GM12878 (cell line): ENCODE data around the gene PLEKHJ1. TPM values are rescaled to one million over a fixed set of nuclear protein-coding genes. Genes with fewer than 3 reads are reported as not detected.
A peak's percentile ranks its signal among the peaks of the same experiment; 100 is the strongest.

Experiments used
- BACH1 ChIP-seq: fragments of 450-650 bp; IDR thresholded peaks from 2 replicates; pipeline ENCODE4 v1.6.1; 2017; ENCODE audit warnings: mild to moderate bottlenecking, borderline replicate concordance
- BHLHE40 ChIP-seq, 2 experiments: fragments of 450-650 bp in 1 of 2; IDR thresholded peaks; 2 replicates each; pipeline ENCODE4 v1.6.1; 2011 to 2017; ENCODE audit warnings: low read depth in 2 of 2, borderline replicate concordance in 1 of 2, improper control_type of control experiment in 1 of 2, low read length in 1 of 2, mild to moderate bottlenecking in 1 of 2
- CHD4 ChIP-seq: fragments of 200-600 bp; sonication (generic); IDR thresholded peaks from 2 replicates; pipeline ENCODE4 v1.6.1; 2016; ENCODE audit warnings: mild to moderate bottlenecking
- ESRRA ChIP-seq: IDR thresholded peaks from 2 replicates; pipeline ENCODE4 v1.6.1; 2012; ENCODE audit warnings: mild to moderate bottlenecking, low read length, improper control_type of control experiment
- GATAD2B ChIP-seq: fragments of 450-650 bp; conservative IDR thresholded peaks from 2 replicates; pipeline ENCODE4 v1.6.1; 2017; ENCODE audit warnings: low read depth, mild to moderate bottlenecking, moderate library complexity
- IKZF2 ChIP-seq, 2 experiments: fragments of 450-650 bp; IDR thresholded peaks; 2 replicates each; pipeline ENCODE4 v1.6.1; 2017; ENCODE audit warnings: mild to moderate bottlenecking in 2 of 2, moderate library complexity in 2 of 2
- JUNB ChIP-seq: IDR thresholded peaks from 2 replicates; pipeline ENCODE4 v1.6.1; 2016; ENCODE audit warnings: antibody characterized with exemption, mild to moderate bottlenecking
- MEF2A ChIP-seq: IDR thresholded peaks from 2 replicates; pipeline ENCODE4 v1.6.1; 2011; ENCODE audit warnings: low read depth, mild to moderate bottlenecking, low read length, moderate library complexity; ENCODE audit not compliant: insufficient read depth
- MEF2B ChIP-seq: fragments of 450-650 bp; IDR thresholded peaks from 2 replicates; pipeline ENCODE4 v1.6.1; 2018; ENCODE audit warnings: mild to moderate bottlenecking, moderate library complexity; ENCODE audit not compliant: partially characterized antibody, poor library complexity, severe bottlenecking
- MXI1 ChIP-seq: fragments of 150-350 bp; IDR thresholded peaks from 2 replicates; pipeline ENCODE4 v1.6.1; 2011; ENCODE audit warnings: low read depth, mild to moderate bottlenecking, inconsistent platforms, low read length, improper control_type of control experiment
- NBN ChIP-seq: fragments of 450-650 bp; IDR thresholded peaks from 2 replicates; pipeline ENCODE4 v1.6.1; 2016
- NFXL1 ChIP-seq: fragments of 450-650 bp; IDR thresholded peaks from 2 replicates; pipeline ENCODE4 v1.6.1; 2017; ENCODE audit warnings: antibody characterized with exemption, mild to moderate bottlenecking, borderline replicate concordance
- NFYA ChIP-seq: IDR thresholded peaks from 2 replicates; pipeline ENCODE4 v1.6.1; 2011; ENCODE audit warnings: low read depth, mild to moderate bottlenecking, low read length, improper control_type of control experiment, borderline replicate concordance
- NFYB ChIP-seq: IDR thresholded peaks from 2 replicates; pipeline ENCODE4 v1.6.1; 2011; ENCODE audit warnings: low read depth, mild to moderate bottlenecking, low read length, improper control_type of control experiment, moderate library complexity; ENCODE audit not compliant: insufficient read depth
- RELA ChIP-seq: fragments of 450-650 bp; IDR thresholded peaks from 2 replicates; pipeline ENCODE4 v1.8.0; 2014; ENCODE audit warnings: borderline replicate concordance; ENCODE audit not compliant: partially characterized antibody
- SIN3A ChIP-seq: IDR thresholded peaks from 2 replicates; pipeline ENCODE4 v1.6.1; 2012; ENCODE audit warnings: low read depth, low read length, improper control_type of control experiment
- SMAD5 ChIP-seq: IDR thresholded peaks from 2 replicates; pipeline ENCODE4 v1.6.1; 2016; ENCODE audit warnings: antibody characterized with exemption, low read depth
- SP1 ChIP-seq: IDR thresholded peaks from one replicate; pipeline ENCODE4 v1.6.1; 2011; ENCODE audit warnings: low read depth, low read length
- SPI1 ChIP-seq: IDR thresholded peaks from 2 replicates; pipeline ENCODE4 v1.6.1; 2011; ENCODE audit warnings: low read depth, mild to moderate bottlenecking, low read length, moderate library complexity, borderline replicate concordance; ENCODE audit not compliant: insufficient read depth
- SUPT20H ChIP-seq: IDR thresholded peaks from 2 replicates; pipeline ENCODE4 v1.6.1; 2011; ENCODE audit warnings: low read depth, mild to moderate bottlenecking, low read length, moderate library complexity, borderline replicate concordance; ENCODE audit not compliant: control insufficient read depth
- ZNF207 ChIP-seq: fragments of 450-650 bp; IDR thresholded peaks from 2 replicates; pipeline ENCODE4 v1.6.1; 2014; ENCODE audit warnings: antibody characterized with exemption, mild to moderate bottlenecking, borderline replicate concordance
- ZSCAN29 ChIP-seq: fragments of 450-650 bp; IDR thresholded peaks from 2 replicates; pipeline ENCODE4 v1.6.1; 2017; ENCODE audit warnings: mild to moderate bottlenecking, moderate library complexity
- polyA plus RNA-seq, 11 experiments: library from polyadenylated mRNA; depleted of rRNA in 4 of 11; unstranded in 6 of 11; stranded (reverse) in 5 of 11; fragments of >200 nt; fragmentation: Nextera tagmentation in 4 of 11; fragmentation: Illumina TruSeq in 1 of 11; extraction: Ambion mirVana in 4 of 11; extraction: Trizol in 1 of 11; gene quantifications; 1 replicate in 1 of 11; 2 replicates in 10 of 11; pipeline versions ENCODE4 v1.2.1 to v1.2.3, GENCODE V29; 2011 to 2016; ENCODE audit warnings: inconsistent platforms in 2 of 11, missing spikeins in 2 of 11, low read depth in 1 of 11
- total RNA-seq, 4 experiments: library from RNA; depleted of rRNA in 3 of 4; stranded (reverse); fragments of >200 nt in 3 of 4; fragmentation: Illumina TruSeq in 1 of 4; extraction: Trizol in 1 of 4; gene quantifications; 2 replicates each; pipeline versions ENCODE4 v1.2.1 to v1.2.3, GENCODE V29; 2013 to 2021
- TF ChIP-seq, protein P1 (sequence below): IDR thresholded peaks from 2 replicates; pipeline ENCODE4 v1.6.1; 2011; ENCODE audit warnings: mild to moderate bottlenecking, low read depth, low read length, moderate library complexity; ENCODE audit not compliant: insufficient replicate concordance
- TF ChIP-seq, protein P2 (sequence below): fragments of 450-650 bp; IDR thresholded peaks from 2 replicates; pipeline ENCODE4 v1.6.1; 2017; ENCODE audit warnings: low read depth, mild to moderate bottlenecking, moderate library complexity
- TF ChIP-seq, protein P3 (sequence below): fragments of 450-650 bp; IDR thresholded peaks from 2 replicates; pipeline ENCODE4 v1.6.1; 2016; ENCODE audit warnings: mild to moderate bottlenecking
- TF ChIP-seq, protein P4 (sequence below): fragments of 450-650 bp; IDR thresholded peaks from 2 replicates; pipeline ENCODE4 v1.6.1; 2014; ENCODE audit warnings: mild to moderate bottlenecking

Gene PLEKHJ1
- total and polyA plus RNA-seq, 10 of the 15 experiments (the other 5 are each of a cell fraction or from before 2014, with no cell fraction given), result 1.3 to 133 (median 75.0) TPM

DNA sequence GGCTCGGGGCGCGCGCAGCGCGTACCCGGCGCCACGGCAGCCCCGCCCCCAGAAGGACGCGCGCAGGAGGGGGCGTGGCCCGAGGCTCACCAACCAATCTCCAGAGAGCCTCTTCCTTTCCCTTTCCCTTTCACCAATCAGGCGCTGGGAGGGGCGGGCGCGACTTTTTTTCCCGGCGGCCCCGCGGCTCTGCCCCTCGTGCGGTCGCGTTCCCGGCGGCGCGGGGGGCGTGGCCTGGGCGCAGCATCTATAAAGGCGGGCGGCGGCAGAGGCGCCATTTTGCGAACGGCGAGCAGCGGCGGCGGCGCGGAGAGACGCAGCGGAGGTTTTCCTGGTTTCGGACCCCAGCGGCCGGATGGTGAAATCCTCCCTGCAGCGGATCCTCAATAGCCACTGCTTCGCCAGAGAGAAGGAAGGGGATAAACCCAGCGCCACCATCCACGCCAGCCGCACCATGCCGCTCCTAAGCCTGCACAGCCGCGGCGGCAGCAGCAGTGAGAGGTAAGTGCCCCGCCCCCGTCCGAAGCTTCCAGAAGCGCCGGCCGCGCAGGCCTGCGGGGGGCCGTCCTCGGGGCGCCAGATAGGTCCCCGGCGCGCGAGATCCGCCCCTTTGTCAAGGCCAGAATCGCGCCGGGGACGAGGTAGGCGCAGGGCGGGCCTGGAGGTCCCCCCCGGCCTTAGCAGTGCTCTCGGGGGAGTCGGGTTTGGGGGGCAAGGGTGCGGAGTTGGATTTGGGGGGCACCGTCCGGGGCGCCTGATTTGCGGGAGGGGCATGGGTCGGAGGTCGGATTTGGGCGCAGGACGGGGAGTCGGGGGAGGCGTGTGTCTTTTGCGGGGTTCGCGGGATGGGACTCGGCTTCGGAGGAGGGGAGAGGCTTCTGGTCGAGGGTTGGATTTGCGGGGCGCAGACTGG lies 33.4 kb upstream of the PLEKHJ1 start (continued):
- TF ChIP-seq, protein P1, sequence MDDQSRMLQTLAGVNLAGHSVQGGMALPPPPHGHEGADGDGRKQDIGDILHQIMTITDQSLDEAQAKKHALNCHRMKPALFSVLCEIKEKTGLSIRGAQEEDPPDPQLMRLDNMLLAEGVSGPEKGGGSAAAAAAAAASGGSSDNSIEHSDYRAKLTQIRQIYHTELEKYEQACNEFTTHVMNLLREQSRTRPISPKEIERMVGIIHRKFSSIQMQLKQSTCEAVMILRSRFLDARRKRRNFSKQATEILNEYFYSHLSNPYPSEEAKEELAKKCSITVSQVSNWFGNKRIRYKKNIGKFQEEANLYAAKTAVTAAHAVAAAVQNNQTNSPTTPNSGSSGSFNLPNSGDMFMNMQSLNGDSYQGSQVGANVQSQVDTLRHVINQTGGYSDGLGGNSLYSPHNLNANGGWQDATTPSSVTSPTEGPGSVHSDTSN, result peak; percentile 30
- TF ChIP-seq NFYA (no peak), SIN3A (peak; percentile 92; the same call in 1 of the 2 replicates), MEF2A (0 out of 2 replicates have a peak, but pooled peaks have one; percentile 7), ZNF207 (no peak), SMAD5 (peak; percentile 99), NFYB (peak; percentile 84), MEF2B (no peak), SUPT20H (no peak), ZSCAN29 (no peak), IKZF2 (IDR thresholded peaks at IDR 0.05) (no peak), GATAD2B (peak; percentile 78; the same call in 1 of the 2 replicates), NFXL1 (no peak), BACH1 (peak; percentile 90), BHLHE40 (IDR thresholded peaks at IDR 0.05; ENCODE audit: borderline replicate concordance in 1 of 2, low read depth in 2 of 2, low read length in 1 of 2) (peak; percentile 85 to 92), MXI1 (peak; percentile 64), CHD4 (no peak), SP1 (peak; percentile 92), RELA (peak; percentile 63), ESRRA (peak; percentile 72; the same call in 1 of the 2 replicates), JUNB (no peak), SPI1 (no peak), NBN (0 out of 2 replicates have a peak, but pooled peaks have one; percentile 77)
- TF ChIP-seq, protein P2, sequence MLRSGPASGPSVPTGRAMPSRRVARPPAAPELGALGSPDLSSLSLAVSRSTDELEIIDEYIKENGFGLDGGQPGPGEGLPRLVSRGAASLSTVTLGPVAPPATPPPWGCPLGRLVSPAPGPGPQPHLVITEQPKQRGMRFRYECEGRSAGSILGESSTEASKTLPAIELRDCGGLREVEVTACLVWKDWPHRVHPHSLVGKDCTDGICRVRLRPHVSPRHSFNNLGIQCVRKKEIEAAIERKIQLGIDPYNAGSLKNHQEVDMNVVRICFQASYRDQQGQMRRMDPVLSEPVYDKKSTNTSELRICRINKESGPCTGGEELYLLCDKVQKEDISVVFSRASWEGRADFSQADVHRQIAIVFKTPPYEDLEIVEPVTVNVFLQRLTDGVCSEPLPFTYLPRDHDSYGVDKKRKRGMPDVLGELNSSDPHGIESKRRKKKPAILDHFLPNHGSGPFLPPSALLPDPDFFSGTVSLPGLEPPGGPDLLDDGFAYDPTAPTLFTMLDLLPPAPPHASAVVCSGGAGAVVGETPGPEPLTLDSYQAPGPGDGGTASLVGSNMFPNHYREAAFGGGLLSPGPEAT, result no peak
- TF ChIP-seq, protein P3, sequence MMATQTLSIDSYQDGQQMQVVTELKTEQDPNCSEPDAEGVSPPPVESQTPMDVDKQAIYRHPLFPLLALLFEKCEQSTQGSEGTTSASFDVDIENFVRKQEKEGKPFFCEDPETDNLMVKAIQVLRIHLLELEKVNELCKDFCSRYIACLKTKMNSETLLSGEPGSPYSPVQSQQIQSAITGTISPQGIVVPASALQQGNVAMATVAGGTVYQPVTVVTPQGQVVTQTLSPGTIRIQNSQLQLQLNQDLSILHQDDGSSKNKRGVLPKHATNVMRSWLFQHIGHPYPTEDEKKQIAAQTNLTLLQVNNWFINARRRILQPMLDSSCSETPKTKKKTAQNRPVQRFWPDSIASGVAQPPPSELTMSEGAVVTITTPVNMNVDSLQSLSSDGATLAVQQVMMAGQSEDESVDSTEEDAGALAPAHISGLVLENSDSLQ, result no peak
- TF ChIP-seq, protein P4, sequence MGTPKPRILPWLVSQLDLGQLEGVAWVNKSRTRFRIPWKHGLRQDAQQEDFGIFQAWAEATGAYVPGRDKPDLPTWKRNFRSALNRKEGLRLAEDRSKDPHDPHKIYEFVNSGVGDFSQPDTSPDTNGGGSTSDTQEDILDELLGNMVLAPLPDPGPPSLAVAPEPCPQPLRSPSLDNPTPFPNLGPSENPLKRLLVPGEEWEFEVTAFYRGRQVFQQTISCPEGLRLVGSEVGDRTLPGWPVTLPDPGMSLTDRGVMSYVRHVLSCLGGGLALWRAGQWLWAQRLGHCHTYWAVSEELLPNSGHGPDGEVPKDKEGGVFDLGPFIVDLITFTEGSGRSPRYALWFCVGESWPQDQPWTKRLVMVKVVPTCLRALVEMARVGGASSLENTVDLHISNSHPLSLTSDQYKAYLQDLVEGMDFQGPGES, result peak; percentile 65
